Stimulated activated CD8-positive, alpha-beta memory T cell treated with anti-CD3 and anti-CD28 coated beads, Interleukin-4, amount 100 ng/mL, for 48 hours (primary cell): ENCODE data around the gene SYT13.

ENCODE experiments used
- DNase-seq: peaks from one replicate; pipeline ENCODE4 v3.0.0-alpha.2; 2020

SYT13 gene

DNA sequence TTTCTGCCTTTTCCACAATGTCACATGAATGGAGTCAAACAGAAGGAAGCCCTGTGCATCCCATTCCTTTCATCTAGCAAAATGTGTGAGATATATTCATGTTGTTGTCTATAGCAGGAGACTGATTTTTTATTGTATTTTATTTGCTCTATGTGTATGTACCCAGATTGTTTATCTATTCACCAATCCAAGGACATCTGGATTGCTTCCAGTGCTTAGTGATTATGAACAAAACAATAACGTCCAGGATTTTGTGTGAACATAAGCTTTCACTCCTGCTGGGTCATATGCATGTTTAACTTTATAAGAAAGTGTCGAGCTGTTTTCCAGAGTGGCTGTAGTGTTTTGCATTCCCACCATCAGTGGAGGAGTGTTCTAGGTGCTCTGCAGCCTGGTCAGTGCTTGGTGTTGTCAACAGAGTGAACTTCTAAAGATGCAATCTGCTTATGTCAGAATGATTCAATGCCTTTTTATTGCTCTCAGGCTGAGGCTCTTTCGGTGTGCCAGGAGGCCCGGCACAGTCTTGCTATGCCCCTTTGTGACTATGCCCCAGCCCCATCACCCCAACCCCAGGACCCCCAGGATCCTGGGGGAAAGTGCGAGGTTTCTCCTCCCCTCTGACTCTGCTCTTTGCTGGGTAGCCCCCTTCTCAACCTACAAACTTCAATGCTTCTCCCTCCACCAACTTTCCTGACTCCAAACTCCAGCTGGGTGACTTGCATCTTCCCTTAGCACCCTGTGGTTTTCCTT lies 19.9 kb upstream of the SYT13 start:
- no peak for DNase-seq

DNA sequence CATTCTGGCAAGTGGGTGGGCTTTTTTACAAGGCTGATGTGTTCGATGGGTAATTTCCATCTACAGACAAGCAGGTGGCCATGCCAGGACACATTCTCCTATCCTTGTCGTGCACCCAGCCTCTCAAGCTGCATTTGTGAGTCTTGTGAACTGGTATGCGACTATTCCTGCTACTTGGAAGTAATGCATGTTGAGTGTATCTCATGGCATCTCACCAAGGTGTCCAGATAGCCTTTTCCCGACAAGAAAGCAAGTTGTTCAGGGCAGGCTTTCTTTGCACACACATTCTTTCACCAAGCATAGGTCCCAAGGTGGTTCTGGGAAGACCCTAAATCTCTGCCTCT lies 18.8 kb upstream of the SYT13 start:
- no peak for DNase-seq

DNA sequence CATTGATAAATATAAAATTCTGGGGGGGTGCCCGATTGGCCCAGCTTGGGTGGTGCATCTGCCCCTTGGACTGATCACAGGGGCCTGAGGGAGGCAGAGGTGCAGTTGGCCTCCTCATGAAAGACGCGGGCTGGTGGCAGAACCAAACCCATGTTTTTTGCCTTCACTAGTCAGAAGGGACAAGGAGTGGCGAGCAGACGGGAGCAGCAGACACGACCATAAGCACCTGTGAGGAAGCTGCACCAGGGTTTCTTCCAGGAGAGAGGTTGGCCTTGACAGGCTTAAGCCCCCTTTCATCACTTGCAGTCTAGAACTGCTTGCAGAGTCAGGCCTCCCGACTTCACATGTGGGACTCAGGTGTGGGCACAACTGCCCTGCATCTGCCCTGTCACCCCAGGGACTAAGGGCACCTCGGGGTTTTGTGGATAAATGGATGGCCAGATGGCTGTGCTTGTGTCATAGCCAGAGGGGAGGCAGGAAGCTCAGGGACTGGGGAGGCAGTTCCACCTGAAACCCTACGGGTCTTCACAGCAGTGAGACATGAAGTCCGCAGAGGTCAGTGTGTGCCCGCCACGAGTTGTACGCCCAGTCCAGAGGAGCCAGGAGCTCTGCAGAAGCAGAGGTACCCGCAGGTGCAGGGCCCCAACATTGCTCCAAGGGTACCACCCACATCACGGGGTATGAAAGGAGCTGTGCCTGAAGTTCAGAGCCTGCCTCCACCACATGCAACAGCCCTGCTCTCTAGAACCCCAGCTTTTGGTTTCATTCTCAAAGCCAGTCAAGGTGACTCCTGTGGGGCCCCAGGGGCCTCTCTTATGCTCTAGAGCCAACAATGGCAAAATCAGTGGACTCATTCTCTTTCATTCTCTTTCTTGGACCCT lies 18.2 kb upstream of the SYT13 start:
- no peak for DNase-seq

DNA sequence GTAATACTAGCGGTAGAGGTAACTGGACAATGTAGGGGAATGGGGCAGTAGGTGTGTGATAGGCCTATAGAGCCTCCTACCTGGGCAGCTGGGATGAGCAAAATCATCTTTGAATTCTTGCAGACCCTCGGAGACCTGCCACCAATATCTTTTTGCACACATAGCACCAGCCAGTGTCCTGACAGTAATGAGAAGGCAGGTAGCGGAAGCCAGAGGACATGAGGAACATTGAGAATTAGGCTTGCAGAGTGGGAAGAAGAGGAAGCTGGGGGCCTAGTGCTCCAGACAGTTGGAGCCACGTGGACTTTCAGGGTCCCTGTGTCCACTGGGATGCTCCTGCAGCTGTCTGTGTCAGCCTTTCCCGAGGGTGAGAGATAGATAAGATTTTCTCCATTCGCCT lies 17.2 kb upstream of the SYT13 start:
- no peak for DNase-seq

DNA sequence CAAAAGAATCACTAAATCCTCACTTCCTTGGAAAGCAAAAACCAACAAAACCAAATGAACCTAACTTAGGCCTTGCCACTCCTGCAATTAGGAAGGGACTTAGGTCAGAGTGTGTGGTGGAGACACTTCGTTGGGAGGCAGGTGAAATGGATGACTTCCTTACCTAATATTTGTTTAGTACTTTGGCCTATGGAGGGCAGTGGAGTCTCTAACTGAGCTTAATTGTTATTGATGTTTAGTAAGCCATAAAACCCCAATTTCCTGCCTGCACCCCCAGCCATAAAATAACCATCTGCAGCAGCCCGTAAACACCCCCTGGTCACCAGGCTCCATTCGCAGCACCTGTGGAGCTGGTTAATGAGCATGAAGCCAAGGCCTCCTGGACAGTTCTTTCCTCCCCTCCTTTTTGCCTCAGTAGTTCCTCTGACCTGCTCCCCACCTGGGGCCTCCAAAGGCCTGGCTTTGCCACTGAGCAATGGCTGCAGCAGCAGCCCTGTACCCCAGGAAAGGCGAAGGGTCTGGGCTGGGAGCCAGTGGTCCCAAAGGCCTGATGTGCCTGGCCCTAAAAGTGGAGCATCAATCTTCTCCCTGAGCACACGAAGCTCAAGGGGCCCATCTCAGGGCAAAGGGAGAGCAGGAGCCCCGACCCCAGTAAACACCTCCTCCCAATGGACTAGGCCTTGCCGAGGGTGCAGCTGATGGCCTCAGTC lies 15.6 kb upstream of the SYT13 start:
- DNase-seq = no peak

DNA sequence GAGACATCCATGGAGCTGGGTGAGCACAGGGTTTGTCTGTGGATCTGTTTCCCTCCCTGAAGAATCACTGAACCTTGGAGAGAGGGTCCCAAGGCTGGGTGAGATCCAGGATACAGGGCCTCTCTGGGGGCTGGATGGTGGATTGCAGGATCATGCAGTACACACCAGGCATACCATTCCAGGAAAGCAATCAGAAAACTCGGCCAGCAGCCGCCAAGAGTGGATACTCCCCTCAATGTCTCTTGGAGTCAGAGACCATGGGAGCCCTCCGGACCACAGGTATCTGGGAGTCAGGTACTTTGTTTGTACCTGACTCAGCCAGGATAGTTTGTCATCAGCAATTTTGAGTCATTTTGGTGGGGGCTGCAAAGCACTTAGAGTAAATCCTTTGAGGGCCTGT lies 14.6 kb upstream of the SYT13 start:
- no peak for DNase-seq

DNA sequence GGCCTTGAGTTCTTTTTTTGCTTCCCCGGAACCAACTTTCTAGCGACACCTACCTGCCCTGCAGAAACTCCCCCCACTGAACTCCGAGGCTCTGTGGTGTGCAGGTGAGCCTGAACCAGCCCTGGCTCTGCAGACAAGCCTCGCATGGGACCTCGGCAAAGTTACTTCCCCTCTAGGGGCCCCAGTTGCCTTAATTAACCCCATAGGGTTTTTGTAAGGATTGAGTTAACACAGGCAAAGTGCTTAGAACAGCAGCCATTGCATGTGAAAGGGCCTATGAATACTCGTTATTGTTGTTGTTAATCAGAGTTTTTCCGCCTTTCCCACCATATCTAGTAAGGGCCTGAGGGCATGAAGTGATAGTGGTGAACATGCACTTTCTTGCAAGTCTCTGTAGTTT lies 12.6 kb upstream of the SYT13 start:
- no peak for DNase-seq

DNA sequence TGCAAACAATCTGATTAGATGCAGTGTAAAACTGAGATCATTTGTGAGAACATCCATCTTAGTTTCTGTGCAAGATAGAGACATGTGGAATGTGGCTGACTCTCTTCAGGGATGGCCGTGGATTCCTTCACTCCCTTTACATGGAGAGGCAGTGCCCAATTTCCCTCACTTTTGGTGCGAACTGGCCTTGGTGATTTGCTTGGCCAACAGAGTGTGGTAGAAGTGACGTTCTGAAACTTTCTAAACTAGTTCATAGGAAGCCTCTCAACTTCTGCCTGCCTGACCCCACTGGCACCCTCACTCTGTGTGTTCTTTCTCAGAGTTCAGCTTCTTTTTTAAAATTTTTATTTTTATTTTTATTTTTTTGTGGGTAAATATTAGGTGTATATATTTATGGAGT lies 9.9 kb upstream of the SYT13 start:
- no peak for DNase-seq

DNA sequence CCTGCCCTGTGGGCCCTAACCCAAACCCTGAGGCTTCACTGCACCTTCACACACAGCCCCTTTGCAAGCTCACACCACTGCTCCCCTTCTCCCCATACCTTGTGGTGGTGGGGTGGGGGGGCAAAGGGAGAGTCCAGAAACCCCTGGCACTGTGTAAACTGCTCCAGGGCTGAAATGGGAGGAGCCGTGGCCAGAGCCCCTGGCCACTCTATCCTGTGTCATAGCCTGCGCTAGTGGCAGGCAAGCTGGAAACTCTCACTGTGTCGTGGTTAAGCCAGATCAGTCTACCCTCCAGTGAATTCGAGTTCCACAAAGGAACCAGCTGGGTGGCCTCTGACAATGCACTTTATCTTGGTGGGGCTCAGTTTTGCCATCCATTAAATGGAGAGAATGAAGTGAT lies 8.4 kb upstream of the SYT13 start:
- no peak for DNase-seq

DNA sequence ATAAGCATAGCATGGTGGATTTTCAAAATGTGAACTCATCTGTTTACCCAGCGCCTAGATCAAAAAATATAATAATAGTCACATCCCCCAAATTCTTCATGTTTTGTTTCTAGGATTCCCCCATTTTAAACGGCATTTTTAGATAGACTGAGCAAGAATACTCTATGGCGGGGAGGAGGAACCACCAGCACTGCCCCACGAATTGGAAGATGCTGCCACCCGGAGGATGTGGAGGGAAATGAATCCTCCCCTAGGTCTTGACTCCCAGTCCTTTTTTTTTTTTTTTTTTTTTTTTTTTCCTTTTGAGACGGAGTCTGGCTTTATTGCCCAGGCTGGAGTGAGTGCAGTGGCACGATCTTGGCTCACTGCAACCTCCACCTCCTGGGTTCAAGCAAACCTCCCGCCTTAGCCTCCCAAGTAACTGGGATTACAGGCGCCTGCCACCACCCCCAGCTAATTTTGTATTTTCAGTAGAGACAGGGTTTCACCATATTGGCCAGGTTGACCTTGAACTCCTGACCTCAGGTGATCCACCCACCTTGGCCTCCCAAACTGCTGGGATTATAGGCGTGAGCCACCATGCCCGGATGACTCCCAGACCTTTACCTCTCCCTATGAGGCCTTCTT lies 7.5 kb upstream of the SYT13 start:
- DNase-seq = peak; percentile 71

DNA sequence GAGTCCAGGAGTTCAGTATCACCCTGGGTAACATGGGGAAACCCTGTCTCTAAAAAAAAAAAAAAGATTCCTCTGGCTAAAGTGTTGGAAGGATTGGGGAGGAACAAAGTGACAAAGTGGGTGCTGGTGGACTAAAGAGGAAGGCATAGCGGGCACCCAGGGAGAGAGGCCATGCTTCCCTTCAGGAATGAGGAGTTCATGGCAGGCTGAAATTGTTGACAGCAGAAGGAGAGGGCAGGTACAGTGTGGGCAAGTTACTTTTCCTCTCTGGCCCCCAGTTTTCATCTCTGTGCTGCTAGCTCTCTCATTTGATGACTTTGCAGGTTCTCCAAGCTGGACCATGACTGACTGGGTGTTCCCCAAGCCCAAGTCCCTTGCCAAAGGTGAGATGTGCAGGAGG lies 4.4 kb upstream of the SYT13 start:
- DNase-seq = no peak

DNA sequence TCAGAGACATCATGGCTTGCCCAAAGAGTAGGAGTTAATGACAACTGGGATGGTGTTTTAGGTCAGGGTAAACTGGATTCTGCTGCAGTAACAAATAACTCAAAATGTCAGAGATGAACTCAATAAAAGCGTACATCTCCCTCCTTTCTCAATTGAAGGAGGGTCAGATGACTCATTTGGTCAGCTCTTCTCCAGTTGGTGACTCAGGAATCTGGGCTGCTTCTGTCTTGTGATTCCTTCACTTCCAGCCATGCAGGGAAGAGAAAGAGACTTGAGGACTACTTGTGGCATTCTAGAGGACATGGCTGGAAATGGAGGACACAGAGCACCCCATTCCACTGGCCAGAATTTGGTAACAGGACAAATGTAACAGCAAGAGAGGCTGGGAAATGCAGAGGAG lies 3.2 kb upstream of the SYT13 start:
- DNase-seq = no peak

DNA sequence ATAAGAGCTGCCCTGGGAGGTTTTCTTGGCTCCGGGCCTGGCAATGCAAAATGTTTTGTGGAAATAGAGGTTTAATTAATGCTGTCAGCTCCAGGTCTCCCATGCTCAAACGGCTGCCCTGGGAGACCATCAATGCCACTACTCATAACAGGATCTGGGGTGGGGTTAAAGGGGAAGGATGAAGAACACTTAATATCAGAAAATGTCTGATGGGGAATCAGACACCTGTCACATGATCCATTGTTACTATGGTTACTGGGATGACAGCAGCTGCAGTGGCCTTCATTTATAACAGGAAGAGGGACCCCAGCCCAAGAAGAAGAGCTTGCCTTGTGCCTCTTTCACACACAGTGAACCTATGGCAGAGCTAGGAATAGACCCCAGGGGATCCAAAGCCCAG lies 2.2 kb upstream of the SYT13 start:
- no peak for DNase-seq

DNA sequence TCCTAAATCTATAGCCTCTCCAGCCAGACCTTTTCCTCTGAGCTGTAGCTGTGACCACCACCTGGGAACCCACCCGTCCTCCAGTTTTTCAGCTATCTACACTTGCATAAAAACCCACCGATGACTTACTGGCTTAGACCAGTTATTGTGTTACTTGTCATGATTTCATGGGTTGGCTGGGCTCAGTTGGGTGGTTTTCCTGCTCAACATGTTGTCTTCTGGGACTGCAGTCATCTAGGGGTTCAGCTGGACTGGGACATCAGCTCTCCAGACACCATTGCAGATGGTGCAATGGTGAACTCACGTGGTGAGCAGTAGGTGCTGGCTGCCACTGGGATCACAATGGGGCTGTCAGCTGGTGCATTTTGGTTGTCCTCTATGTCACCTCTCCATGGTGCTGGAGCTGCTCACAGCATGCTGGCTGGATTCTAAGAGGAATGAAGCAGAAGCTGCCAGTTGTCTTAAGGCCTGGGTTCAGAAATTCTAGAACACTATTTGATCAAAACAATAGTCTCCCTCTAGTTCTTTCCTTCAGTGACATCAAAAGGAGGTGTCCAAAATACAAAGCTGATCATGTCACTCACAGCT lies 1.3 kb upstream of the SYT13 start:
- no peak for DNase-seq

DNA sequence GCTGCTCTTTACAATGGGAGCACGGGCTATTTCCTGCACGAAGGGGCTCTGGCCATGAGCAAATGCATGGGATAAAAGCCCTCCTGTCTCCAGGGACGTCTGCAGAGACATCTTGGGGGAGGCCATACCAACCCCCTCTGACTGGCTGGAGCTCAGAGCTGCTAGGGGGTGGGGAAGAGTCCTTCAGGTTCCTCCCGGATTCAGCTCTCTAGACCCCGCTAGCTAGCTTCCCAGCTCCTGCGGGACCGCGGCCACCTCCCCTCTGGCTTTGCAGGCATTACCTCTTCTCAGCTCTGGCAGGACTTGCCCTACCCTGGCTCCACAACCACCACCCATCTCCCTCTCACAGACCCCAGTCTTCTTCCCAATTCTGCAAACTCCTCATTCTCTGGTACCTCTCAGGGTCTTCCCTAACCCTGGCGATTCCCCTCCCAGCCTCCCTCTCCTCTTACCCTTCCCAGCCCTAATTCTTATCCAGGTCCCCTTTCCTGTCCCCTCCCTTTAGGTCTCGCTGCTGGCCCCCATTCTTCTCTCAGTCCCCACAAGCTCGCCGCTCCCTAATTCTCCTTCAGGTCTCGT lies 802 bp downstream of the SYT13 start:
- no peak for DNase-seq

DNA sequence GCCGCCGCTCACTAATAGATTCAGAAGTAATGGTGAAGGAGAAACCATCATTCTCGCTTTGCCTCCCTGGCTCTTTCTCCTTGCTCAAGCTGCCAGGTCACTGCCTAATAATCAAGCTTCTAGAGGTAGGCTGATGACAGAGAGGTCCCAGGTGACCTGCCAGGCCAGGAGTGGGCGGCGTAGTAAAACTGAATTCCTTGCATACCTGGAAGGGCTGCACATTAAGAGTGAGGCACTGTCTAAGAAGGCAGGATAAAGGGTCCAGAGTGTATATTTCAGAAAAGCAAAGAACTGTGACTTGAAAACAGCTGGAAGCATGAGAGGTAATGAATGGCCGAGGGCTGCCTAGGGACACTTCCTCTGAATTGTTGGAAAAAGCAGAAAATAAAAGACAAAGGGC lies 4.1 kb downstream of the SYT13 start:
- DNase-seq = no peak

DNA sequence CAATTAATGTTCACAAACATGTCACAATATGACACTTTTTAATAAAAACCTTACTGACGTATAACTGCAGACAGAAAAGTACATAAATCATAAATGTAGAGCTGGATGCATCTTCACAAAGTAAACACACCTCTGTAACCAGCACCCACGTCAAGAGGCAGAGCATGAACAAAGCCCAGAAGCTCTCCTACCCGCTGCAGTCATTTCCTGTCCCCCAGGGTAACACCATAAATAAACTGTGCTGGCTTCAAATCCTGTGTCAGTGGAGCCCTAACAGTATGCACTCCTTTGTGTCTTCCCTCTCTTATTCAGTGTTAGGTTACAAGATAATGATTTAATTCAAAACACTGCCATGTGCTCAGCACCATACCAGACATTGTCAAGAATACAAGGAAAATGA lies 5.7 kb downstream of the SYT13 start:
- DNase-seq = no peak

DNA sequence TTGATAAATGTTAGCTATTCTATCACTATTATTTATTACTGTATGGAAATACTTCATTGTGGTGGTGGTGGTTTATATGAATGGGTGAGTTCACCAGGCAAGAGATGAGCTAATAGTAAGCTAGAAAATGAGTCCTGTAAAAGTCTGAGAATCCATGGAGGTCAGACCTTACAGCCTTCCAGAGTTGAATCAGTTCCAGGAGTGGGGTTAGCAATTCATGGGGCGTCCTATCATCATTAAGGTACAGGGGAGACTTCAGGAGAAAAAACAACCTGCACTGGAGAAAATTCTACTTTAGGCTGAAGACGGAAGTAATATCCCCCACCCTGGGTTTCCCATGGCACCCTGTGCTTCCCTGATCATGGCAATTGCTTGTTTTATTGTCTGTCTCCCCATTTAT lies 6.5 kb downstream of the SYT13 start:
- DNase-seq = no peak

DNA sequence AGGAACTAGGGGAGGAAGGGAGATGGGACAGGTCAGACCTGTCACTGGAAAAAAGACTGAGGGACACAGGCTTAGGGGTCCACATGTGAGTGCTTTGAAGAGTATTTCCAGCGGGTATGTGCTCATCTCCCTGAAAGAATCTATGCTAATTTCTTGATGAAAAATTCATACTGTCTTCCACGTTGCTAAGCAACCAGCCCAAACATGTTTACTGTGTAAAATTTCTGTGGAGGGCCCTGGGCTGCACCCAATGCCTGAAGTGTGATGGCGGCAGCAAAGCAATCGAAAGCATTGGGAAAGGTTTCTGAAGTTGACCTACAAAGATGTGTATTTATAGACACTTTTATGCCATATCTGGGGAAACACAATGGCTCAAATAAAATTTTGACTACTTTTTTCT lies 7.4 kb downstream of the SYT13 start:
- DNase-seq = no peak

DNA sequence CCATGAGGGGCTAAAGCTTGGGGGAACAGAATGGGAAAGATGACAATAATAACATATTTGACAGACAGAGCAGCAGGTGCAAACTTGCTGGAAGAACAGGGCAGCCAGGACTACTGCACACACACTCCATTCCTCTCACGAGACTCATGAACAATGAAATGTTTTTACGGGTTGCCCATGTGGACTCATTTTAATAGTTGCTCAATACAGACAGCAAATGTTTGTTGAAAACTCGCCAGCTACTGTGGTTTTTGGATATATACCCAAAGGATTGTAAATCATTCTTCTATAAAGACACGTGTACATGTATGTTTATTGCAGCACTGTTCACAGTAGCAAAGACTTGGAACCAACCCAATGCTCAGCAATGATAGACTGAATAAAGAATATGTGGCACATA lies 10.3 kb downstream of the SYT13 start:
- no peak for DNase-seq

DNA sequence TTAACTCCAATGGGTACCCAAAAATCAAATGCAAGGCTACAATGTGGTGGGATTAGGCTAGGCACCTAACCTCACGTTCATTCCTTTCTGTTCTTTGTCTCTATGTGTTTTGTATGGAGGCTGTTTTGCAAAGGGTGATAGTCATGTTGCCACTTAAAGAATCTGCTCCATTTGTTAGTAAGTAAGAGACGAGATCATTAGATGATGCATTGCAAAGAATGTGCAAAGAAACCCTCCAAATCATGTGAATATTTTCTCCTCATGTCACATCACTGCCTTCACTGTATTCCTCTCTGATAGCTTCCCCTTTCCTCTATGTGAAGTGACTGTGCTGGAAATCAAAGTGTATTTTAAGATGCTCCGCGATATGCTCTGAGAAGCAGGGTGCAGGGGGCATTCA lies 11.9 kb downstream of the SYT13 start:
- DNase-seq = no peak

DNA sequence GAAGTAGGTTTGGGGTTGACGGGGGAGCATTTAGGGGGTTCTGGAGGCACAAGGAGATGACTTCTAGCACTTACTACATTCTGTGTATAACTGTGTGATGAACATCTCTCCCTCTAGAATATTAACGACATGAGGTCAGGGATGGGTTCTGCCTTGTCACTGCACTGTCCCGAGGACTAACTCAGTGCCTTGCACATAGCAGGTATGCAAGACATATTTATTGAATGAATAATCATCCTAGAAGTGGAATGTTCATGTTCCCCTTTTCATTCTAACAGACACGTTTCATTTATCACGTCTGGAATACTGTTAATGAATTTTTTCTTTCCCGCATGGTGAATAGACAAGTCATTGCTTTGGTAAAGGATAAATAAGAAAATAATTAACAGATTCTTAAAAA lies 12.6 kb downstream of the SYT13 start:
- DNase-seq = no peak

DNA sequence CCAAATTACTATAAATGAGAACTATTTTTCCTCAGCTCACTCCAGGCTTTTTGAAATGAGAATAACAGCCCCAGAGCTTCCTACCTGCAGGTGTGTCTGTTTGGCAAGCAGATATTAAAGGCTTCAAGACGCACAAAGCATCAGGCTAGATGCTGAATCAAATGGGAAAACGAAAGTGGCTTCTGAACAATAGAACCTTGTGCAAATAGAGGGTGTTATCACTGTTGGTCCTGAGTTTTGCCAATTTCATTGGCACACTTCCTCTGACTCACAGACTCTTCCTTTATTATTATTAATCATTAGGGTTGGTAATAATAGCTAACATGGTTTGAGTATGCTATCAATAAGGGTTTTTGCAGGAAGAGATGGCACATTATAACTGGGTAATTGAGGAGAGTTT lies 13.4 kb downstream of the SYT13 start:
- DNase-seq = no peak
